ENCODE measurements around the gene TMEM120B. TPM values are rescaled to one million over a fixed set of nuclear protein-coding genes. Genes with fewer than 3 reads are reported as not detected.

Gene TMEM120B
- total RNA-seq, 1 donor: 8.3 TPM

- Histone ChIP-seq H3K79me2 (ENCODE audit: insufficient read depth, low read length) (peaks cover 38% of the 10 kb centered on the region), H3K27ac (ENCODE audit: low read depth, low read length) (peak overlapping the region; percentile 65), H4K20me1 (ENCODE audit: insufficient read depth, low read length) (peaks cover 19% of the 10 kb centered on the region), H3K27me3 (ENCODE audit: insufficient read depth, low read length) (no peaks in the 10 kb centered on the region), H3K4me1 (ENCODE audit: insufficient read depth, low read length) (peaks cover 44% of the 10 kb centered on the region), H3K4me2 (ENCODE audit: insufficient read depth, low read length) (peak overlapping the region; percentile 95), H3K9me3 (ENCODE audit: low read depth, low read length) (no peaks in the 10 kb centered on the region), H3K4me3 (ENCODE audit: insufficient read depth, low read length) (peak overlapping the region; percentile 77), H2AFZ (ENCODE audit: low read length) (peak overlapping the region; percentile 61), H3K36me3 (ENCODE audit: insufficient read depth, low read length) (no peaks in the 10 kb centered on the region)
- TF ChIP-seq CTCF (IDR thresholded peaks at IDR 0.05; ENCODE audit: extremely low read depth, low read depth, low read length): no peak
- peak; percentile 93 for DNase-seq (ENCODE audit: insufficient read length, low spot score, missing footprints)
Observed at GRCh38 chr12:121794534-121795033, 82.0 kb downstream of the TMEM120B start.

GRCh38 chr12:121795034-121795968, 82.7 kb downstream of the TMEM120B start:
- peak; percentile 94 for TF ChIP-seq CTCF (IDR thresholded peaks at IDR 0.05; ENCODE audit: extremely low read depth, low read depth, low read length)
- Histone ChIP-seq H3K4me3 (ENCODE audit: insufficient read depth, low read length) (peak overlapping the region; percentile 77), H4K20me1 (ENCODE audit: insufficient read depth, low read length) (peaks cover 19% of the 10 kb centered on the region), H3K36me3 (ENCODE audit: insufficient read depth, low read length) (no peaks in the 10 kb centered on the region), H2AFZ (ENCODE audit: low read length) (peak overlapping the region; percentile 61), H3K27me3 (ENCODE audit: insufficient read depth, low read length) (no peaks in the 10 kb centered on the region), H3K4me1 (ENCODE audit: insufficient read depth, low read length) (peaks cover 44% of the 10 kb centered on the region), H3K27ac (ENCODE audit: low read depth, low read length) (peak overlapping the region; percentile 65), H3K79me2 (ENCODE audit: insufficient read depth, low read length) (peaks cover 38% of the 10 kb centered on the region), H3K4me2 (ENCODE audit: insufficient read depth, low read length) (peak overlapping the region; percentile 95), H3K9me3 (ENCODE audit: low read depth, low read length) (no peaks in the 10 kb centered on the region)
- peak; percentile 98 for DNase-seq (ENCODE audit: insufficient read length, low spot score, missing footprints)

GRCh38 chr12:121796855-121797751, 84.6 kb downstream of the TMEM120B start:
- H3K27me3 ChIP-seq (ENCODE audit: insufficient read depth, low read length): no peaks in the 10 kb centered on the region
- H3K36me3 ChIP-seq (ENCODE audit: insufficient read depth, low read length): no peaks in the 10 kb centered on the region
- H4K20me1 ChIP-seq (ENCODE audit: insufficient read depth, low read length): peaks cover 19% of the 10 kb centered on the region
- peak; percentile 99 for DNase-seq (ENCODE audit: insufficient read length, low spot score, missing footprints)
- peaks cover 48% of the 10 kb centered on the region for H3K79me2 ChIP-seq (ENCODE audit: insufficient read depth, low read length)
- peak overlapping the region; percentile 70 for H3K27ac ChIP-seq (ENCODE audit: low read depth, low read length)
- peak; percentile 6 for TF ChIP-seq CTCF (IDR thresholded peaks at IDR 0.05; ENCODE audit: extremely low read depth, low read depth, low read length)
- H3K9me3 ChIP-seq (ENCODE audit: low read depth, low read length): no peaks in the 10 kb centered on the region
- peak overlapping the region; percentile 86 for H3K4me3 ChIP-seq (ENCODE audit: insufficient read depth, low read length)
- H3K4me2 ChIP-seq (ENCODE audit: insufficient read depth, low read length): peak overlapping the region; percentile 77
- H3K4me1 ChIP-seq (ENCODE audit: insufficient read depth, low read length): peaks cover 56% of the 10 kb centered on the region
- H2AFZ ChIP-seq (ENCODE audit: low read length): no peak overlapping the region

Measured in osteoblast (primary cell).